22Rv1 (cell line): Measurements from ENCODE around the gene MPPED2.

ENCODE experiments used
- CTCF ChIP-seq: fragments of 450-650 bp; IDR thresholded peaks from 2 replicates; pipeline ENCODE4 v1.5.1; 2017; ENCODE audit warnings: mild to moderate bottlenecking
- ZFX ChIP-seq: fragments of 450-650 bp; IDR thresholded peaks from 2 replicates; pipeline ENCODE4 v1.6.1; 2017; ENCODE audit warnings: antibody characterized with exemption, borderline replicate concordance

- TF ChIP-seq CTCF, result no peak
- no peak for TF ChIP-seq ZFX
Observed at GRCh38 chr11:30553521-30554110, 32.5 kb downstream of the MPPED2 start.
